Left cardiac atrium (tissue), 4 donors: ENCODE data around the gene ISG15. TPM values are rescaled to one million over a fixed set of nuclear protein-coding genes. Genes with fewer than 3 reads are reported as not detected.
"Not testable (repeated sequence)": the region's sequence is repeated elsewhere in the genome, so short reads cannot be mapped to it uniquely, and the experiment has no call there.

Experiments
- ATAC-seq, 2 donors: fragments of 200-7000 bp; cut with Tn5 transposase; one replicate each; pipeline ENCODE4 v1.9.1; 2020; ENCODE audit warnings: mild to moderate bottlenecking in 2 of 2, moderate library complexity in 2 of 2
- DNase-seq: peaks from one replicate; pipeline ENCODE4 v3.0.0-alpha.2; 2020
- intact Hi-C, 2 donors: fragments of 100-400 bp; cut with DNase I; formaldehyde crosslinking; loops; one replicate each; pipeline versions ENCODE4 v1.14.1 to v1.15.1; 2022 to 2023
- total RNA-seq, 2 donors: library from RNA; stranded (reverse); fragmentation: NEBNext Ultra II Directional; extraction: Animal tissue kit (Norgen Biotek cat#: 25700); gene quantifications; one replicate each; pipeline ENCODE4 v1.2.1, GENCODE V29; 2021
- donor health status: DM: no; HTN: yes; CAD: no.
- donor health status: DM: no; HTN: yes; CAD: no; lungs with severe emphysema.
- donor health status: DM: yes; HTN: yes; CAD: no.
- donor health status: Dilated cardiomyopathy.

ISG15 gene
- total RNA-seq, 2 donors from 2014 or later: 13.4 to 42.3 TPM

- DNase-seq: peak; percentile 81
- peak; percentile 23 to 37 for ATAC-seq
- intact Hi-C loops: no loop called here
These were observed 8.0 kb downstream of the ISG15 start for GRCh38 chr1:1021010-1021919.

- intact Hi-C loops: no loop called here
- DNase-seq (no peak), ATAC-seq (no peak)
These were observed 8.6 kb downstream of the ISG15 start for GRCh38 chr1:1021920-1022259.

GRCh38 chr1:1022302-1023009 is 9.2 kb downstream of the ISG15 start:
- intact Hi-C loops: no loop called here
- ATAC-seq (no peak), DNase-seq (no peak)

- ATAC-seq (no peak), DNase-seq (no peak)
- intact Hi-C loops: no loop called here
These were observed 10.4 kb downstream of the ISG15 start for GRCh38 chr1:1023700-1024099.

GRCh38 chr1:1024149-1024770 is 11.0 kb downstream of the ISG15 start:
- intact Hi-C loops: no loop called here
- DNase-seq: no peak
- ATAC-seq: no peak

- peak; percentile 50 for DNase-seq
These were observed 11.7 kb downstream of the ISG15 start for GRCh38 chr1:1024771-1025699.

GRCh38 chr1:1025730-1026129 is 12.4 kb downstream of the ISG15 start:
- no peak for DNase-seq
- no peak for ATAC-seq
- intact Hi-C loops: no loop called here

More at GRCh38 chr1:1024771-1025699, 11.7 kb downstream of the ISG15 start:
- peak in 1 of 2 donors; percentile 22 for ATAC-seq
- intact Hi-C loops: no loop called here

- ATAC-seq (no peak), DNase-seq (no peak)
- intact Hi-C loops: no loop called here
These were observed 13.5 kb downstream of the ISG15 start for GRCh38 chr1:1026599-1027413.

GRCh38 chr1:1027791-1028190 is 14.5 kb downstream of the ISG15 start:
- intact Hi-C loops: no loop called here
- no peak for DNase-seq
- no peak for ATAC-seq

GRCh38 chr1:1030867-1031658 is 17.8 kb downstream of the ISG15 start:
- DNase-seq, ATAC-seq, intact Hi-C loops: not testable (repeated sequence)

GRCh38 chr1:1031659-1032235 is 18.4 kb downstream of the ISG15 start:
- intact Hi-C loops: no loop called here
- DNase-seq (no peak), ATAC-seq (no peak)

GRCh38 chr1:1032424-1032823 is 19.1 kb downstream of the ISG15 start:
- intact Hi-C loops: no loop called here
- peak; percentile 34 to 51 for ATAC-seq
- no peak for DNase-seq

GRCh38 chr1:1033009-1033587 is 19.8 kb downstream of the ISG15 start:
- DNase-seq: peak; percentile 86

GRCh38 chr1:1033731-1034438 is 20.6 kb downstream of the ISG15 start:
- ATAC-seq: peak; percentile 7 to 32
- no peak for DNase-seq
- intact Hi-C loops: no loop called here

More at GRCh38 chr1:1033009-1033587, 19.8 kb downstream of the ISG15 start:
- intact Hi-C loops: no loop called here
- ATAC-seq: peak; percentile 88 to 91

- ATAC-seq (no peak), DNase-seq (no peak)
- intact Hi-C loops: no loop called here
These were observed 21.1 kb downstream of the ISG15 start for GRCh38 chr1:1034439-1034781.

GRCh38 chr1:1035291-1035943 is 22.1 kb downstream of the ISG15 start:
- ATAC-seq: no peak
- intact Hi-C loops: no loop called here
- no peak for DNase-seq
